Esophagus muscularis mucosa (tissue), 3 donors: ENCODE data around the gene MS4A2.

Experiments
- POLR2A ChIP-seq: fragments of 450-650 bp; IDR thresholded peaks from one replicate; pipeline ENCODE4 v1.6.1; 2017; ENCODE audit warnings: antibody characterized with exemption, moderate library complexity, mild to moderate bottlenecking, low read depth
- TF ChIP-seq, protein P1 (sequence below), 3 experiments: fragments of 200-600 bp in 2 of 3; fragments of 450-650 bp in 1 of 3; sonication (generic) in 2 of 3; IDR thresholded peaks; one replicate each; pipeline ENCODE4 v1.5.1; 2017 to 2019; ENCODE audit warnings: antibody characterized with exemption in 3 of 3, mild to moderate bottlenecking in 2 of 3, moderate library complexity in 1 of 3

DNA sequence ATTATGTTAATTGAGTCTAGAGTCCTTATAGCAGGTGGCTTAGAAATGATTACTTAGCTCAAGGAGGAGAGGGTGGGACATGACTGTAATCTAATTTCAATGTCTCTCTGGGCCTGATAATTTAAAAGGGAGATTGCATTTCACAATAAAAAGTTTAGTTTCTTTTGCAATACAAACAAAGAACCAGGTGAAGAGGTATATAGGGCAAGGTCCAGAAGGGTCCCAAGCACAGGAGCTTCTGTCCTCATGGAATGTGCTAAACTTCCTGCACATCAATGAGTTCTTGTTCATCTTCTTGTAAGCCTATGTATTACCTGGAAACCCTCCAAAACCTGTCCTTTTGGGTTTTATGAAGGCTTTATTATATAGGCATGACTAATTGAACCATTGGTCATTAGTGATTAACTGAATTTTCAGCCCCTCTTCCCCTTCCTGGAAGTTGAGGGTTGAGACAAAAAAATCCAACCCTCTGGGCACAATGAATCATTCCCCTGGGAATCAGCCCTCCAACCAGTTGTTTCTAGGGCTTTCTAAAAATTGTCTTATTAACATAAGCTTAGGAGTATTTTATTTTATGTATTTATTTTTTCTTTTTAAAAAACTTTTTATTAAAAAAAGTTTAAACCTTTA, 37.6 kb downstream of the MS4A2 start:
- TF ChIP-seq, protein P1, sequence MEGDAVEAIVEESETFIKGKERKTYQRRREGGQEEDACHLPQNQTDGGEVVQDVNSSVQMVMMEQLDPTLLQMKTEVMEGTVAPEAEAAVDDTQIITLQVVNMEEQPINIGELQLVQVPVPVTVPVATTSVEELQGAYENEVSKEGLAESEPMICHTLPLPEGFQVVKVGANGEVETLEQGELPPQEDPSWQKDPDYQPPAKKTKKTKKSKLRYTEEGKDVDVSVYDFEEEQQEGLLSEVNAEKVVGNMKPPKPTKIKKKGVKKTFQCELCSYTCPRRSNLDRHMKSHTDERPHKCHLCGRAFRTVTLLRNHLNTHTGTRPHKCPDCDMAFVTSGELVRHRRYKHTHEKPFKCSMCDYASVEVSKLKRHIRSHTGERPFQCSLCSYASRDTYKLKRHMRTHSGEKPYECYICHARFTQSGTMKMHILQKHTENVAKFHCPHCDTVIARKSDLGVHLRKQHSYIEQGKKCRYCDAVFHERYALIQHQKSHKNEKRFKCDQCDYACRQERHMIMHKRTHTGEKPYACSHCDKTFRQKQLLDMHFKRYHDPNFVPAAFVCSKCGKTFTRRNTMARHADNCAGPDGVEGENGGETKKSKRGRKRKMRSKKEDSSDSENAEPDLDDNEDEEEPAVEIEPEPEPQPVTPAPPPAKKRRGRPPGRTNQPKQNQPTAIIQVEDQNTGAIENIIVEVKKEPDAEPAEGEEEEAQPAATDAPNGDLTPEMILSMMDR (IDR thresholded peaks at IDR 0.05), result no peak
- no peak for TF ChIP-seq POLR2A
